GM12801 (cell line): ENCODE results near the gene TTC23.

Source experiments
- TF ChIP-seq, protein P1 (sequence below): IDR thresholded peaks from one replicate; pipeline ENCODE4 v1.5.1; 2011; ENCODE audit warnings: control low read depth; ENCODE audit not compliant: insufficient read length; ENCODE audit errors: extremely low read depth

TTC23 gene

DNA sequence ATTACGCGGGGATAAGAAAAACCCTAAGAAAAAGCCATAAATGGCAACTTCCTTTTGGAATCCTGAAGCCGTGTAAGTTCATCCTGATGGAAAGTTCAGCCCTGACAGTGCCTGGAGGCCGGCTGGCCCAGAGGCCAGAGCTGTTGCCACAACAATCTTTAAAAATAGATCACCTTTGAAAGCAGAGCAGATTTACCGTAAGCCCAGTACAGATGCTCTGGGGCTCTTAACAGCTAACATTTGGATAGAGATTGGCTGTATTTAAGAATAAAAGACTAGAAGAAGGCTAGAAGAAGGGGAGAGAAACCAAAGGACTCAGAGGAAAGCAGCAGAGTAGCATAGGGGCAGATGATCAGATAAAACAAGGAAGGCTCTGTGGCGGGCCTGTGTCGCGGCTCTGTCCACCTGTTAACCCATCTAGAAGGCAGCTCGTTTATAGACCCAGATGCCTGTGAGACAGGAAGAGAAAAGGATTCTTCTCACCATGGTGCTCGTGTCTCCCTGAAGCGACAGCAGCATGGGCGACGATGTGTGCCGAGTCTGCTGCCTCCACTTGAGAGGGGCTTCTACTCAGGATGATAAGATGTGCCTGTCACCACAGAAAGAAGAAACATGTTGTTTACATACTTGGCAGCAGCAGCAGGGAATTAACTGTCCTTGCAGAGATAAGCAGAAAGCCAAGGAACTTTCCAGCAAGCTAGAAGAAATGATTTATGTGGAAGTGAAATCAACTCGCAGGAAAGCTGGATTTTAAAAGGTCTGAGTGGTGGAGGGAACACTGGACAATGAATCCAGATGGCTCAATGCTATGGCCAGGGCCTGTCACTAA is 74.6 kb downstream of the TTC23 start:
- TF ChIP-seq, protein P1, sequence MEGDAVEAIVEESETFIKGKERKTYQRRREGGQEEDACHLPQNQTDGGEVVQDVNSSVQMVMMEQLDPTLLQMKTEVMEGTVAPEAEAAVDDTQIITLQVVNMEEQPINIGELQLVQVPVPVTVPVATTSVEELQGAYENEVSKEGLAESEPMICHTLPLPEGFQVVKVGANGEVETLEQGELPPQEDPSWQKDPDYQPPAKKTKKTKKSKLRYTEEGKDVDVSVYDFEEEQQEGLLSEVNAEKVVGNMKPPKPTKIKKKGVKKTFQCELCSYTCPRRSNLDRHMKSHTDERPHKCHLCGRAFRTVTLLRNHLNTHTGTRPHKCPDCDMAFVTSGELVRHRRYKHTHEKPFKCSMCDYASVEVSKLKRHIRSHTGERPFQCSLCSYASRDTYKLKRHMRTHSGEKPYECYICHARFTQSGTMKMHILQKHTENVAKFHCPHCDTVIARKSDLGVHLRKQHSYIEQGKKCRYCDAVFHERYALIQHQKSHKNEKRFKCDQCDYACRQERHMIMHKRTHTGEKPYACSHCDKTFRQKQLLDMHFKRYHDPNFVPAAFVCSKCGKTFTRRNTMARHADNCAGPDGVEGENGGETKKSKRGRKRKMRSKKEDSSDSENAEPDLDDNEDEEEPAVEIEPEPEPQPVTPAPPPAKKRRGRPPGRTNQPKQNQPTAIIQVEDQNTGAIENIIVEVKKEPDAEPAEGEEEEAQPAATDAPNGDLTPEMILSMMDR = no peak

- TF ChIP-seq, protein P1 = no peak
Observed at GRCh38 chr15:99172989-99173388, 76.4 kb downstream of the TTC23 start.

GRCh38 chr15:99172171-99172570 is 77.2 kb downstream of the TTC23 start:
- TF ChIP-seq, protein P1 = no peak

DNA sequence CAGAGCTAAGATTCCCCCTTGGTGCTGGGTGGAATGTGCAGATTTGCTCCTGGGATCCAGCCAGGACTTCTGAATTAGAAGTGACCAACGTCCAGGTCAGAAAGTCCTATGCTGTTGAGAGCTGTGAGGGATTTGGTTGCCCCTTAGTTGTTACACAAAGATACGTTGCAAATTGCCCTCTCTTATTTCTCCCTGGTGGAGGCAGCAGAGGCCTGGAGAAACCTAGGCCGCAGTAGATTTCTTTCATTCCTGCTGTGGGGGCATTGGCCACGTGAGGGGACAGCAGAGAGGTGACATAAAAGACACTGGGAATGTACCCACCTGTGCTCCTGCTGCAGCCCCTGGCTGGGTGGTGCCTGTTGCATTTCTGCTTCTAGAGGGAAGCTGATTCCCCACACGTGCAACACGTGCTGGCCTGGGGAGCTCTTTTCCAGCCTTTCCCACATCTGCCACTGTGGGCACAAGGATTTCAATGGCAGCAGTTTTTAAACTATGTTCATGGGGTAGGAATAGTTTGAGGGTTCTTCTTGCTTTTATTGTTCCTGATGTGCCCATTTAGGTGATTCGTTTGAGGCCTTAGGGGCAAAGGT is 78.8 kb downstream of the TTC23 start:
- TF ChIP-seq, protein P1 = no peak

DNA sequence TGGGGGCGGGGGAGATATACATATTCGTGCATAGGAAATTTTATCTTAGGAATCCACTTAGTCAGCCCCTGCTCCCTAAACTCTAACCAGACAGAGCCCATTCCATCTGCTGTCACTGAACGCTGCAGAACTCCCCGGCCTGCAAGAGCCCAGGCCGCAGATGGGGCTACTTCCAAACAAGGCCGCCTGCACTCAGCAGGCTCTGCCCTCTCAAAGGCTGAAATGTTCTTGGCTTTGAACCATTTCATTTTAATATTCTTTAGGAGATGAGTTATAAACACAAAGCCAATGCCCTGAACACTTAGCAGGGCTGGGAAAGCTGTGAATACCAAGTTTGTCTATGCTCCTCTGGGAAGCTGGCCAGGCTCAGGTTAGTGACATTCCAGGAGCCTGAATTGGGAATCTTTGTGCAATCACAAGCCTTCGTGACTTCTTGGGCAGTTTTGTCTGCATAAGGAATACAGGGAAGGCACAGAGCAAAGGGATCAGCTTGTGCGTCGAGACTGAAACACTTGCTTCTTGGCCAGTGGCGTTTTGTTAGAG is 79.5 kb downstream of the TTC23 start:
- TF ChIP-seq, protein P1 = no peak

DNA sequence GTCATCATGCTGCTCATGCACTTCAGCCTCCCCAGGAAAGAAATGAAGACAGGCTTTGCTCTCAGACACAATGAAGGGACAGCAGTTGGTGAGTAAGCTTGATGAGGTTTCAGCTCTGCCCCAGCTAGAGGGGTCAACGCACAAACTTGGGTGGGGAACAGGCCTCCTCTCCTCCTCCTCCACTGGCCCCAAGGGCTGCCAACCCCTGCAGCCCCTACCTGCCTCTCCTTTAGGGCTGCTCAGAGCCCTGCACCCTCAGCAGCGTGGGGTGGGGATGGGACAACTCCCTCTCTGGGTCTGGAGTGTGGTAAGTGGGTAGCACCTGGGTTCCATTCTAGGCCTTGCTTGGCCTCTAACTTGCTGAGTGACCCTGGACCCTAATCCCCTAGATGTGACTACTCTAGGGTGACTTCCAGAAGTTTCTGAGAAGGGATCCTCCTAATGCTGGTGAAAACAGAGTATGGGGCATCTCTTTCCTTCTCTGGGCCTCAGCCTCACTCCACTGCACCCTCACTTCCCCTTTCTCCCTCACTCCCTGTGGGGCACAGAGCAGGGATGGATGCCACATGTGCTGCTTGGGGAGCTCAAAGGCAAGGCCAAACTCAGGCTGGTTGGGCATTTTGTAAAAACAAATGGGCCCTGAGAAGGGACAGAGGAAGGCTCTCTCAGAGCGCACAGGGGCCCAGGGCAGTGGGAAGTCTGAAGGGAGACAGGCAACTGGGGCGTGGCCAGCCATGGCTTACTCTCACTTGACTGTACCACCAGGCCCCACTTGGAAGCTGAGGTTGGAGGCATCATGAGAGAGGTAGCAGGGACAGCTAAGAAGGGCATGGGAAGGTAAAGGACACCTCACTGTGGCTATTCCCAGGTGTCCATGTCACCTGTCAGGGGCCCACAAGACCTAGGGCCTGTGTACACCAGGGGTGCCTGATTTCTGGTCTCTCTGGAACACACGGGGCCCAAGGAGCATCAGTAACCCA is 80.5 kb downstream of the TTC23 start:
- TF ChIP-seq, protein P1 = no peak

DNA sequence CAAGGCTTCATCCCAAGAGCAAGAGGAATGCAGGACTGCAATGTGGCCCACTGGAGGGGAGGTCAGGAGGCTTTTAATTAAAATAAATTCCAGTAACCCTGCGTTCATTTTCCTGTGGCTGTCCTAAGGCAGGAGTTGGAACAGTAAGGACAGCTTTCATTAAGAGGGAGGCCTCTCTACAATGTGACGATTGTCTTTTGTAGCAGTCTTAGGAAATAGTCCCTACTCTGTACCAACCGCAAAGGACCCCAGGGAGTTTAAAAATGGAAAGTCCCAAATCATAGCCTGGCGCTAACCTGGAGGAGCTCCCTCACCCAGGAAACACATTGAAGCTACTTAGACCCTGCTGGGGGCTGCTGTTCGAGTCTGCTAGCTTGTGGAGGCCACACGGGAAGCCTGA is 81.7 kb downstream of the TTC23 start:
- TF ChIP-seq, protein P1 = no peak
